Vagina (tissue), 2 donors: ENCODE results near the gene ADAM22.

Experiments used
- CTCF ChIP-seq, 3 experiments: fragments of 450-650 bp in 2 of 3; fragments of 200-600 bp in 1 of 3; sonication (generic) in 1 of 3; IDR thresholded peaks; one replicate each; pipeline ENCODE4 v1.5.1; 2017 to 2019; ENCODE audit warnings: antibody characterized with exemption in 3 of 3, mild to moderate bottlenecking in 2 of 3, moderate library complexity in 2 of 3
- POLR2AphosphoS5 ChIP-seq, 2 donors: sonication (generic); formaldehyde crosslinking; IDR thresholded peaks; one replicate each; pipeline ENCODE4 v1.9.0; 2017; ENCODE audit warnings: antibody characterized with exemption in 2 of 2, mild to moderate bottlenecking in 2 of 2, low read depth in 1 of 2; ENCODE audit not compliant: insufficient read depth in 1 of 2

GRCh38 chr7:87926581-87927461 is 7.2 kb upstream of the ADAM22 start:
- TF ChIP-seq CTCF (IDR thresholded peaks at IDR 0.05): no peak
- no peak for TF ChIP-seq POLR2AphosphoS5 (IDR thresholded peaks at IDR 0.05; ENCODE audit: insufficient read depth in 1 of 2, low read depth in 1 of 2)
